ENCODE results near the gene ZBTB2. TPM values are rescaled to one million over a fixed set of nuclear protein-coding genes. Genes with fewer than 3 reads are reported as not detected.
"Not testable (repeated sequence)": the region's sequence is repeated elsewhere in the genome, so short reads cannot be mapped to it uniquely, and the experiment has no call there.

Gene ZBTB2
- total RNA-seq, 2 donors from 2014 or later, result 11.4 to 15.2 TPM

GRCh38 chr6:151317103-151317994, 74.0 kb downstream of the ZBTB2 start:
- no peak overlapping the region for H3K27ac Mint-ChIP-seq
- Histone ChIP-seq H3K27me3 (ENCODE audit: control insufficient read depth, insufficient read depth, low read length, poor library complexity, severe bottlenecking) (no peaks in the 10 kb centered on the region), H3K9me3 (ENCODE audit: control insufficient read depth, low read length) (peaks cover 11% of the 10 kb centered on the region), H3K27ac (ENCODE audit: low read depth, low read length) (no peak overlapping the region), H3K4me1 (ENCODE audit: control insufficient read depth, insufficient read depth, low read length) (peaks cover 8% of the 10 kb centered on the region), H3K4me3 (ENCODE audit: low read length) (no peak overlapping the region), H3K36me3 (ENCODE audit: control insufficient read depth, insufficient read depth, low read length) (no peaks in the 10 kb centered on the region), H3K9ac (ENCODE audit: extremely low read depth, low read length, poor library complexity, severe bottlenecking) (no peak overlapping the region)
- no peaks in the 10 kb centered on the region for H3K27me3 Mint-ChIP-seq (ENCODE audit: insufficient read depth)
- no peak for DNase-seq
- 95 to 100% methylated on average over 2 of the region's 2 CpGs for WGBS, 2 experiments (ENCODE audit: insufficient coverage in 1 of 2, insufficient read length in 1 of 2)
- peaks cover 1% of the 10 kb centered on the region for H3K9me3 Mint-ChIP-seq
- H3K4me1 Mint-ChIP-seq, result peaks cover 9% of the 10 kb centered on the region
- peaks cover 10% of the 10 kb centered on the region for H3K36me3 Mint-ChIP-seq (ENCODE audit: low read depth)
- TF ChIP-seq CTCF (conservative IDR thresholded peaks at IDR 0.05), result no peak
- H3K4me3 Mint-ChIP-seq, result no peak overlapping the region

GRCh38 chr6:151315661-151316060, 75.7 kb downstream of the ZBTB2 start:
- not testable (repeated sequence) for H3K4me3 ChIP-seq (ENCODE audit: low read length); H3K27me3 ChIP-seq (ENCODE audit: control insufficient read depth, insufficient read depth, low read length, poor library complexity, severe bottlenecking); H3K27ac ChIP-seq (ENCODE audit: low read depth, low read length); DNase-seq; H3K9ac ChIP-seq (ENCODE audit: extremely low read depth, low read length, poor library complexity, severe bottlenecking); H3K36me3 ChIP-seq (ENCODE audit: control insufficient read depth, insufficient read depth, low read length); H3K4me1 ChIP-seq (ENCODE audit: control insufficient read depth, insufficient read depth, low read length); H3K27ac Mint-ChIP-seq; H3K9me3 Mint-ChIP-seq; H3K27me3 Mint-ChIP-seq (ENCODE audit: insufficient read depth); H3K4me3 Mint-ChIP-seq
- peaks cover 17% of the 10 kb centered on the region for H3K9me3 ChIP-seq (ENCODE audit: control insufficient read depth, low read length)
- Mint-ChIP-seq H3K4me1 (peaks cover 13% of the 10 kb centered on the region), H3K36me3 (ENCODE audit: low read depth) (peaks cover 17% of the 10 kb centered on the region)
- 86 to 100% methylated on average over 1 to 3 of the region's 3 CpGs for WGBS, 2 experiments (ENCODE audit: insufficient coverage in 1 of 2, insufficient read length in 1 of 2)

Other genes starting within 250 kb of the ZBTB2 start
- 10 to 100 TPM; 27.3 to 33.3 TPM for gene AKAP12, start 151.6 kb downstream of the ZBTB2 start, total RNA-seq
- gene RMND1, start 60.6 kb upstream of the ZBTB2 start, total RNA-seq, result 10 to 100 TPM; 40.8 to 45.4 TPM
- gene CCDC170, start 102.5 kb upstream of the ZBTB2 start, total RNA-seq, result 1 to 10 TPM; 2.2 to 4.1 TPM

Data from endodermal cell (in vitro differentiated cells).